CD4-positive, alpha-beta T cell (primary cell): ENCODE measurements around the gene ARL15. TPM values are rescaled to one million over a fixed set of nuclear protein-coding genes. Genes with fewer than 3 reads are reported as not detected.

Source experiments
- ATAC-seq: fragments of 200-7000 bp; cut with Tn5 transposase; one replicate; pipeline ENCODE4 v1.10.0; 2022; ENCODE audit warnings: mild to moderate bottlenecking; ENCODE audit not compliant: poor library complexity
- CTCF ChIA-PET: fragments of 350-600 bp; sonication (Branson Sonifier 250); formaldehyde crosslinking; loops from one replicate; lab custom pipeline; 2021; ENCODE audit warnings: antibody characterized with exemption, inconsistent platforms; lab: Charles Lee
- POLR2A ChIA-PET: fragments of 350-600 bp; sonication (Branson Sonifier 250); formaldehyde crosslinking; loops from one replicate; lab custom pipeline; 2021; ENCODE audit warnings: antibody characterized with exemption, inconsistent platforms; lab: Charles Lee
- DNase-seq, 14 experiments: peaks; one replicate each; pipeline ENCODE4 v3.0.0-alpha.2; 2013 to 2020; ENCODE audit warnings: mixed read lengths in 2 of 14
- H3K27ac ChIP-seq, 2 donors: one replicate each; pipeline versions ENCODE4 v1.5.1 to v1.7.0; 2013; ENCODE audit warnings: low read length in 2 of 2, low read depth in 1 of 2, mild to moderate bottlenecking in 1 of 2
- H3K27me3 ChIP-seq, 2 experiments: 1 replicate in 1 of 2; 2 replicates in 1 of 2; pipeline versions ENCODE4 v1.6.1 to v1.7.0; 2013; ENCODE audit warnings: low read length in 2 of 2, control low read depth in 1 of 2, mild to moderate bottlenecking in 1 of 2, moderate library complexity in 1 of 2; ENCODE audit not compliant: insufficient read depth in 2 of 2, control insufficient read depth in 1 of 2
- H3K36me3 ChIP-seq: one replicate; pipeline ENCODE4 v1.6.1; 2013; ENCODE audit warnings: low read length, control low read depth; ENCODE audit not compliant: insufficient read depth
- H3K4me1 ChIP-seq: one replicate; pipeline ENCODE4 v1.6.1; 2013; ENCODE audit warnings: low read length, control low read depth; ENCODE audit not compliant: insufficient read depth
- H3K4me3 ChIP-seq: one replicate; pipeline ENCODE4 v1.5.1; 2013; ENCODE audit warnings: mild to moderate bottlenecking, low read length, moderate library complexity
- H3K9me3 ChIP-seq, 2 experiments: 1 replicate in 1 of 2; 2 replicates in 1 of 2; pipeline versions ENCODE4 v1.6.1 to v1.7.0; 2013; ENCODE audit warnings: low read length in 2 of 2, mild to moderate bottlenecking in 2 of 2, control low read depth in 1 of 2, moderate library complexity in 1 of 2; ENCODE audit not compliant: control insufficient read depth in 1 of 2, insufficient read depth in 1 of 2
- H3K27ac Mint-ChIP-seq: one replicate; pipeline ENCODE4 v1.8.0; 2020; ENCODE audit warnings: mixed read lengths
- H3K27me3 Mint-ChIP-seq: one replicate; pipeline ENCODE4 v1.8.0; 2021; ENCODE audit warnings: mixed read lengths
- H3K36me3 Mint-ChIP-seq: one replicate; pipeline ENCODE4 v1.8.0; 2021; ENCODE audit warnings: low read depth, mixed read lengths
- H3K4me1 Mint-ChIP-seq: one replicate; pipeline ENCODE4 v1.8.0; 2021; ENCODE audit warnings: low read depth, mixed read lengths
- H3K4me3 Mint-ChIP-seq: one replicate; pipeline ENCODE4 v1.8.0; 2020; ENCODE audit warnings: mild to moderate bottlenecking, mixed read lengths
- H3K9me3 Mint-ChIP-seq: one replicate; pipeline ENCODE4 v1.8.0; 2020; ENCODE audit warnings: mixed read lengths
- intact Hi-C, 2 experiments: fragments of 100-400 bp; cut with DNase I in 1 of 2; cut with micrococcal nuclease in 1 of 2; formaldehyde crosslinking; loops; one replicate each; pipeline versions ENCODE4 v1.15.1 to v1.9.0; 2023 to 2025; cut with DNase I, micrococcal nuclease
- total RNA-seq, 174 experiments: library from RNA in 2 of 174; stranded (reverse) in 2 of 174; gene quantifications; one replicate each; pipeline ENCODE4 v1.2.3 and lab custom pipeline; 2021 to 2026
- TF ChIP-seq, protein P1 (sequence below): fragments of 200-600 bp; IDR thresholded peaks from one replicate; pipeline ENCODE4 v1.8.0; 2022; ENCODE audit warnings: antibody characterized with exemption, mild to moderate bottlenecking

ARL15 gene
- total RNA-seq, 2 experiments from 2014 or later: 9.1 to 10.6 TPM

- Histone ChIP-seq H3K27ac (no peak overlapping the region), H3K9me3 (peaks cover 0 to 11% of the 10 kb centered on the region in 2 experiments), H3K27me3 (no peaks in the 10 kb centered on the region), H3K4me3 (no peak overlapping the region), H3K36me3 (no peaks in the 10 kb centered on the region), H3K4me1 (no peaks in the 10 kb centered on the region)
- ChIA-PET POLR2A (no interaction called here), CTCF (no interaction called here)
- ATAC-seq: no peak
- intact Hi-C loops: no loop called here
- Mint-ChIP-seq H3K27ac (no peak overlapping the region), H3K36me3 (no peaks in the 10 kb centered on the region), H3K27me3 (no peaks in the 10 kb centered on the region), H3K9me3 (no peaks in the 10 kb centered on the region), H3K4me1 (no peaks in the 10 kb centered on the region), H3K4me3 (no peak overlapping the region)
- DNase-seq: no peak
- TF ChIP-seq, protein P1, sequence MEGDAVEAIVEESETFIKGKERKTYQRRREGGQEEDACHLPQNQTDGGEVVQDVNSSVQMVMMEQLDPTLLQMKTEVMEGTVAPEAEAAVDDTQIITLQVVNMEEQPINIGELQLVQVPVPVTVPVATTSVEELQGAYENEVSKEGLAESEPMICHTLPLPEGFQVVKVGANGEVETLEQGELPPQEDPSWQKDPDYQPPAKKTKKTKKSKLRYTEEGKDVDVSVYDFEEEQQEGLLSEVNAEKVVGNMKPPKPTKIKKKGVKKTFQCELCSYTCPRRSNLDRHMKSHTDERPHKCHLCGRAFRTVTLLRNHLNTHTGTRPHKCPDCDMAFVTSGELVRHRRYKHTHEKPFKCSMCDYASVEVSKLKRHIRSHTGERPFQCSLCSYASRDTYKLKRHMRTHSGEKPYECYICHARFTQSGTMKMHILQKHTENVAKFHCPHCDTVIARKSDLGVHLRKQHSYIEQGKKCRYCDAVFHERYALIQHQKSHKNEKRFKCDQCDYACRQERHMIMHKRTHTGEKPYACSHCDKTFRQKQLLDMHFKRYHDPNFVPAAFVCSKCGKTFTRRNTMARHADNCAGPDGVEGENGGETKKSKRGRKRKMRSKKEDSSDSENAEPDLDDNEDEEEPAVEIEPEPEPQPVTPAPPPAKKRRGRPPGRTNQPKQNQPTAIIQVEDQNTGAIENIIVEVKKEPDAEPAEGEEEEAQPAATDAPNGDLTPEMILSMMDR: no peak
Observed at GRCh38 chr5:53877243-53877642, 433.1 kb downstream of the ARL15 start.

GRCh38 chr5:53874409-53874808, 436.0 kb downstream of the ARL15 start:
- no peak for DNase-seq
- ATAC-seq: no peak
- Mint-ChIP-seq H3K36me3 (no peaks in the 10 kb centered on the region), H3K27me3 (no peaks in the 10 kb centered on the region), H3K4me3 (no peak overlapping the region), H3K27ac (no peak overlapping the region), H3K4me1 (no peaks in the 10 kb centered on the region), H3K9me3 (no peaks in the 10 kb centered on the region)
- H3K4me1 ChIP-seq: no peaks in the 10 kb centered on the region
- H3K27me3 ChIP-seq: no peaks in the 10 kb centered on the region
- H3K4me3 ChIP-seq: no peak overlapping the region
- CTCF ChIA-PET: no interaction called here
- intact Hi-C loops: no loop called here
- H3K36me3 ChIP-seq: no peaks in the 10 kb centered on the region
- POLR2A ChIA-PET: no interaction called here
- TF ChIP-seq, protein P1: no peak
- H3K27ac ChIP-seq: no peak overlapping the region
- H3K9me3 ChIP-seq: peaks cover 0 to 11% of the 10 kb centered on the region in 2 experiments

DNA sequence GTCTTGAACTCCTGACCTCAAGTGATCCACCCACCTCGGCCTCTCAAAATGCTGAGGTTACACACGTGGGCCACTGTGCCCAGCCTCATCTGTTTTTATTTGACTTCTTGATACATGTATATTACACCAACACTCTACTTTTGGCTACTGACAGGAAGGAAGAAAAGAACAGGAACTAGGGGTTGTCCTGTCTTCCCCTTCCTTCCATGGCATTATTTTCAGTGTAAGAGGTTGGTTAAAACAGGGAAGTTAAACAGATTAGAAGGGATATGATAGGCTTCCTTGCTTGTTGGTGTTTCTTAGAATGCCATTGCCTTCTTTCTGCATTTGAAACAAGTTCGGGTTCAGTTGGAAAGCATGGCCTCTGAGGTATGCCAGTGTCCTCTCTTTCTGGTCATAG, 437.1 kb downstream of the ARL15 start:
- Mint-ChIP-seq H3K9me3 (no peaks in the 10 kb centered on the region), H3K36me3 (no peaks in the 10 kb centered on the region), H3K4me3 (no peak overlapping the region), H3K27ac (no peak overlapping the region), H3K27me3 (peaks cover 2% of the 10 kb centered on the region), H3K4me1 (no peaks in the 10 kb centered on the region)
- Histone ChIP-seq H3K27ac (no peak overlapping the region), H3K27me3 (no peaks in the 10 kb centered on the region), H3K4me1 (no peaks in the 10 kb centered on the region), H3K4me3 (no peak overlapping the region), H3K9me3 (peaks cover 0 to 11% of the 10 kb centered on the region in 2 experiments), H3K36me3 (no peaks in the 10 kb centered on the region)
- intact Hi-C loops: no loop called here
- ChIA-PET POLR2A (no interaction called here), CTCF (no interaction called here)
- TF ChIP-seq, protein P1: no peak
- no peak for DNase-seq
- no peak for ATAC-seq
